ENCODE measurements around the gene WNT3.
"Not testable (repeated sequence)": the region's sequence is repeated elsewhere in the genome, so short reads cannot be mapped to it uniquely, and the experiment has no call there.

WNT3 gene

GRCh38 chr17:46813920-46814319 lies 4.6 kb downstream of the WNT3 start:
- DNase-seq (ENCODE audit: low read depth) = no peak

GRCh38 chr17:46812624-46813318 lies 5.7 kb downstream of the WNT3 start:
- DNase-seq (ENCODE audit: low read depth) = no peak

DNA sequence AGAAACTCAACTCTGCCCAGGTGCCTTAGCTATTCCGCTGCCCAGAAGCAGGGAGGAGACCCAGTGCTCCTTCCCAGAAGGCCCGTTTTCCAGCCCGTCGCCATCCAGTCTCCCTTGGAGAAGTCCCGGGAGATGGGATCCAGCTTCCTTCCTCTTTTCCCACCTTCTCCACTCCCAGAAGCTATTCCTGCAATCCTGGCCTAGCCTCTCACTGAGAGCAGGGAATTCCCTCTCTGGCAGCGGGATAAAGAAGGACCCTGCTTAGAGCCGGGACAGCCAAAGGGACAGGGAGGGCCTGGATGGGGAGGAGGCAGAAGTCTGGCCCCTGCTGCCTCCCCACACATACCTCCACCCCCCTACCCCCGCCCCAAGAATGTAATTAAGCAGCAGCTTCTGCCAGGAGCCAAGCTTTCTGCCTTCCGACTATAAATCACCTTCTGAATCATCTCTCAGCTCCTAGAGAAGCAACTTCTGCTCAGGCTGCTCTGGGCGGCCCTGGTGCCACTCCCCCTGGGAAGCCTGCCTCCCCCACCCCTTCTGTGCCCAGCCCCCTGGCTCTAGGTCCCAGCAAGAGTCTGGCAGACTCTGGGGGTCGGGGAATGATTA lies 6.4 kb downstream of the WNT3 start:
- DNase-seq (ENCODE audit: low read depth) = no peak

GRCh38 chr17:46810837-46811236 lies 7.7 kb downstream of the WNT3 start:
- DNase-seq (ENCODE audit: low read depth) = no peak

GRCh38 chr17:46809110-46809571 lies 9.4 kb downstream of the WNT3 start:
- DNase-seq (ENCODE audit: low read depth) = no peak

DNA sequence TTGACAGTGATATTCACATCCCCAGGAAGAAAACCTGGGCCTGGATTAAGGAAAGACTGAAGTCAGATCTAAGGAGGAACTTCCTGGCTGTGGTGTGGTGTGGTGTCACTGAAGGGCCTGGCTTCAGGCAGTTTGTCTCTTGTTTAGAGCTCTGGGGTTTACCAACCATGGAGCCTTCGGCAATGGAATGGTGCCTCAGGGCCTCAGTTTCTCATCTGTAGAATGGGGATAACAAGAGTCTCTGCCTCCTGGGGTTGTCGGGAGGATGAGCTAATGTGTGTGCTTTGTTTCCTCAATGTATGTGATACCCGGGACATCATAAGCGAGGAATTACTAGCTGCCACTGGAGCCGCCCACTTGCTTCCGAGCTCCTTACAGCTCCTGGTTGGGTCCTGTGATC lies 12.7 kb downstream of the WNT3 start:
- DNase-seq (ENCODE audit: low read depth) = no peak

DNA sequence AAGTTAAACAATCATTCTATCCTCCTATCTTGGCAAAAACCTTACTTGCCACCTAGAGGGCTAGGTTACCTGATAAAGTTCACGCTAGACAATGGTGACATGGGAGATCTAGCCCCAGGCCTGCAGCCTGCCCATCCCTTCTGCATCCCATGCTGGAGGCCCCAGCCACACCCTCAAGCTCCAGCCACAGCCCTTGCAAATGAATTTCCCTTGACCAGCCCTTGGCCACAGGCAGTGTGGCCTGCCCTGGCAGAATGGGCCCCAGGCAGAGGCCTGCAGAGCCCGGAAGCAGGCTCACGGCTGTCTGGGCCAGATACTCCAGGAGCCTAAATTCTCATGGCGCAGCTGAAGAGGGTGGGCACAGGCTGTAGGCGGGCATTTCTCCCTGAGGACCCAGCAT lies 14.9 kb downstream of the WNT3 start:
- no peak for DNase-seq (ENCODE audit: low read depth)

DNA sequence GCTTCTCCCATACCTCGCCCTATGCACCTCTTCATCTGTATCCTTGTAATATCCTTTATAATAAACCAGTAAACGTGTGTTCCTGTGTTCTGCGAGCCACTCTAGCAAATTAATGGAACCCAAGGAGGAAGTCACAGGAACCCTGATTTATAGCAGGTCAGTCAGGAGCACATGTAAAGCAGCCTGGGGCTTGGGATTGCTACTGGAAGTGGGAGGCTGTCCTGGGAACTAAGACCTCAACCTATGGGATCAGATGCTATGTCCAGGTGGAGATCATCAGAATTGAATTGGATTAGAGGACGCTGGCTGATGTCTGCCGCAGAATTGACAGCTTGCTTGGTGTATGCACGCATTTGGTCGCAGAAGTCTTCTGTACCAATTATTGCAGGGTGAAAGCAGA lies 15.7 kb downstream of the WNT3 start:
- no peak for DNase-seq (ENCODE audit: low read depth)

GRCh38 chr17:46800573-46800972 lies 17.9 kb downstream of the WNT3 start:
- DNase-seq (ENCODE audit: low read depth) = no peak

- no peak for DNase-seq (ENCODE audit: low read depth)
Observed at GRCh38 chr17:46796956-46797530, 21.4 kb downstream of the WNT3 start.

- DNase-seq (ENCODE audit: low read depth) = no peak
Observed at GRCh38 chr17:46796524-46796923, 22.0 kb downstream of the WNT3 start.

DNA sequence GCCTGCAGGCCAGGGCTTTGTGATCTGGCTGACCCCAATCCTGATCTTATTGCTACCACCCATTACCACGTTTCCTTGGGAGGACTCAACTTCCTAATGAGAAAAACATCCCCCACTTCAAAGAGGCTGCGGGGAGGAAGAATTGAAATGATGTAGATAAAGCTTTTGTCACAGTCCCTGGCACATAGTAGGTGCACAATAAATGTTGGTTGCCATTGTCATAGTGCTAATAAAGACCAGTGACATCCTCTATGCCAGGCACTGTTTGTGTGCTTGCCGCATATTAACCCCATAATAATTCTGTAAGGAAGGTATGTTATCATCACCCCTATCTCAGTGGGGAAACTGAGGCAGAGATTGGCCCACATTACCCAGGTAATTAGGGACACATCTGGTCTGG lies 22.4 kb downstream of the WNT3 start:
- no peak for DNase-seq (ENCODE audit: low read depth)

- no peak for DNase-seq (ENCODE audit: low read depth)
Observed at GRCh38 chr17:46795379-46795952, 23.0 kb downstream of the WNT3 start.

DNA sequence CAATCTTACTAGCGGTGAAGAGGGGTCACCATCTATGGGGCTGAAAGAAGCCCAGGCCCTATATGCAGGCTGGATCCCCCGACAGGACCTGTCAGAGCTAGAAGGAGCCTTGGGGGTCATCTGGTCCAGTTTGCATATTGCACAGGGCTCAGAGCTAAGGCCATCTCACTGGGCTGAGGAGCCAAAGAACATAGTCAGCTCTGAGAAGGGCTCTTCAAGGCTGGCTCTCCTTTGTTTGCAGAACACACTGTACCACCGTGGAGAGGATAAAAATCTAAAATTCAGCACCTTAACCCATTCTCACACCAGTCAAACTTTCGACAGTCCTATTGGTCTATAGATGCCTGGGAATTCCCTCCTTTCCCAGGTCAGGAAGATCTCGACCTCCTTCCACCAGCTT lies 24.2 kb downstream of the WNT3 start:
- no peak for DNase-seq (ENCODE audit: low read depth)

DNA sequence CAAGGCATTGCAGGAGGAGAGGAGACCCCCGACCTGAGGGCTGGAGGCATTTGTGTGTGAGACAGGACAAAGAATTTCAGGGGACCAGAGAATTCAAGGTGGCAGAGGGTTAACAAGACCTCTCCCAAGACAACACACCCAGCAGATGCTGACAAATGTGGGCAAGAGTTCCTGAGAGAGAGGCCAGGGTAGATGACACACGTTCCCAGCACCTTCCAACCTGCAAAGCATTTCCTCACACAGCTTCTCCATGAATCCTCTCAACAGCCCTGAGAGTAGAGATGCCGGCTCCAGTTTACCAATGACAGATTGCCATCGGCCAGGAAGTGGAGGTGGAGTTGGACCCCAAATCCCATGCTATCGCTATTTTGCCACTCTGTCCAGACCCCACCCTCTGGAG lies 25.0 kb downstream of the WNT3 start:
- DNase-seq (ENCODE audit: low read depth) = no peak

DNA sequence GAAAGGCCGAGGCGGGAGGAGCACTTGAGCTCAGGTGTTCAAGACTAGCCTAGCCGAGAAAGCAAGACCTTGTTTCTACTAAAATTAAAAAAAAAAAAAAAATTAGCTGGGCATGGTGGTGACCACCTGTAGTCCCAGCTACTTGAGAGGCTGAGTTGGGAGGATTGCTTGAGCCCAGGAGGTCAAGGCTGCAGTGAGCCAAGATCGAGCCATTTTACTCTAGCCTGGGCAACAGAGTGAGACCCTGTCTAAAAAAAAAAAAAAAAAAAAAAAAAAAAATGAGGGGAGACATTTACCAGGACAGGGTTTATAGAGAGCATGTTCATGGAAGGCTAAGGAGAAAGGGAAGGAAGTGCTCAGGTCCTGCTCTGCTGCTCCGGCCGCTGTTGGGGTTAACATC lies 25.5 kb downstream of the WNT3 start:
- not testable (repeated sequence) for DNase-seq (ENCODE audit: low read depth)

GRCh38 chr17:46792071-46792470 lies 26.4 kb downstream of the WNT3 start:
- no peak for DNase-seq (ENCODE audit: low read depth)

DNA sequence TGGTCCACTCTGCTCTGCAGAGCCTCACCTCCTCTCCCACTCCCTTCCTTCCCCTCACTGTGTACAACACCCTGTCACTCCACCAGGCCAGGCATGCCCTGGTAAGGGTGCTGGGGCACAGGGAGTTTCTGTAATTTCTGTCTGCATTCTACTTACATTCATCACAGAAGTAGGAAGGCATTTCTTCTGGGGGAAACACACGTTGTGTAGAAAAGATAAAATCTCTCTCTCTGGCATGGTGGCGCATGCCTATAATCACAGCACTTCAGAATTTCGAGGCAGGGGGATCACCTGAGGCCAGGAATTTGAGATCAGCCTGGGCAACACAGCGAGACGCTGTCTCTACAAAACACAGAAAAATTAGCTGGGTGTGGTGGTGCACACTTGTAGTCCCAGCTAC lies 27.0 kb downstream of the WNT3 start:
- no peak for DNase-seq (ENCODE audit: low read depth)

DNA sequence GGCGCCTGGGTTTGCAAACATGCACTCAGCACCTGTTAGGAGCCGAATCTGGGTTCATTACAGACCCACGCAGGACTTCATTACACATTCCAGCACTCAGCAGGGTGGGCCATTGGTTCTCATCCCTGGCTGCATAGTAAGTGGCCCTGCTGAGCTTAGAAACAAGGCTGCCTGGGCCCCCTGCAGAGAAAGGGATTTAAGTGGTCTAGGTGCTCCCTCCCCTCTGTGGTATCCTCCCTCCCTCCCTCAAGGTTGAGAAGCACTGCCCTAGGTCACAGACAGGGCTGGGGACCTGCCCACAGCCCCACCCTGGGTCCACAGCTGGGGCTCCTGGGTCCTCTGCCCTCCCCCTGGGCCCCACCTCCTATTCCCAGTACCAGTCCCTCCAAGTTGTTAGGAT lies 28.3 kb downstream of the WNT3 start:
- DNase-seq (ENCODE audit: low read depth) = no peak

- no peak for DNase-seq (ENCODE audit: low read depth)
Observed at GRCh38 chr17:46789610-46790009, 28.9 kb downstream of the WNT3 start.

- no peak for DNase-seq (ENCODE audit: low read depth)
Observed at GRCh38 chr17:46788796-46789195, 29.7 kb downstream of the WNT3 start.

DNA sequence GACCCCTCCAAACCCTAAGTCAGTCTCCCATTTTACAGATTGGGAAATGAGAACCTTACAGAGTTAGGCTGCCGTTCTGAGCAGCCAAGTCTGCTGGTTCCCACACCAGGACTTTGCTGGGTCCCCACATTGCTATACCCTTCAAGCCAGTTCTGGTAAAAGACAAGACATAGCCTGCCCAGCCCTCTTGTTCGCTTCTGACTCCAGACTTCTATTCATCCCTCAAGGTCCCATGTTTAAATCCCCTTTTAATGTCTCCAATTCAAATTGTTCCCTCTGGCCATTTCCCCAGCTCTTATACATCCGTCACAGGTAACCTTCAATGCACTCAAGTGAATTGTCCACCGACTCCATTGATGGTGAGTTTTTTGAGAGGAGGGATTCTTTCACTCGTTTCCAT lies 30.2 kb downstream of the WNT3 start:
- no peak for DNase-seq (ENCODE audit: low read depth)

GRCh38 chr17:46787478-46787877 lies 31.0 kb downstream of the WNT3 start:
- no peak for DNase-seq (ENCODE audit: low read depth)

Measured in stimulated activated CD8-positive, alpha-beta memory T cell treated with anti-CD3 and anti-CD28 coated beads, Interleukin-15, amount 100 ng/mL, for 24 hours (primary cell).